IMR-90 (cell line): Measurements from ENCODE around the gene PDZD7.
A peak's percentile ranks its signal among the peaks of the same experiment; 100 is the strongest.

Experiments used
- BHLHE40 ChIP-seq: fragments of 150-350 bp; IDR thresholded peaks from 2 replicates; pipeline ENCODE4 v1.6.1; 2016; ENCODE audit warnings: mild to moderate bottlenecking, low read depth, low read length
- FOS ChIP-seq: fragments of 150-350 bp; IDR thresholded peaks from 2 replicates; pipeline ENCODE4 v1.6.1; 2016; ENCODE audit warnings: low read depth, low read length
- MAZ ChIP-seq: IDR thresholded peaks from 2 replicates; pipeline ENCODE4 v1.6.1; 2012; ENCODE audit warnings: low read depth, mild to moderate bottlenecking, low read length, improper control_type of control experiment, moderate library complexity, borderline replicate concordance
- POLR2A ChIP-seq: IDR thresholded peaks from 2 replicates; pipeline ENCODE4 v1.6.1; 2012; ENCODE audit warnings: mild to moderate bottlenecking, low read depth, low read length
- TF ChIP-seq, protein P1 (sequence below): fragments of 150-350 bp; IDR thresholded peaks from 2 replicates; pipeline ENCODE4 v1.6.1; 2016; ENCODE audit warnings: low read depth, mild to moderate bottlenecking, low read length, moderate library complexity, borderline replicate concordance
- TF ChIP-seq, protein P2 (sequence below): conservative IDR thresholded peaks from 2 replicates; pipeline ENCODE4 v1.5.1; 2012; ENCODE audit warnings: mild to moderate bottlenecking, low read depth, low read length, improper control_type of control experiment

- TF ChIP-seq BHLHE40: no peak
- TF ChIP-seq, protein P1, sequence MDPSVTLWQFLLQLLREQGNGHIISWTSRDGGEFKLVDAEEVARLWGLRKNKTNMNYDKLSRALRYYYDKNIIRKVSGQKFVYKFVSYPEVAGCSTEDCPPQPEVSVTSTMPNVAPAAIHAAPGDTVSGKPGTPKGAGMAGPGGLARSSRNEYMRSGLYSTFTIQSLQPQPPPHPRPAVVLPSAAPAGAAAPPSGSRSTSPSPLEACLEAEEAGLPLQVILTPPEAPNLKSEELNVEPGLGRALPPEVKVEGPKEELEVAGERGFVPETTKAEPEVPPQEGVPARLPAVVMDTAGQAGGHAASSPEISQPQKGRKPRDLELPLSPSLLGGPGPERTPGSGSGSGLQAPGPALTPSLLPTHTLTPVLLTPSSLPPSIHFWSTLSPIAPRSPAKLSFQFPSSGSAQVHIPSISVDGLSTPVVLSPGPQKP: no peak
- TF ChIP-seq, protein P2, sequence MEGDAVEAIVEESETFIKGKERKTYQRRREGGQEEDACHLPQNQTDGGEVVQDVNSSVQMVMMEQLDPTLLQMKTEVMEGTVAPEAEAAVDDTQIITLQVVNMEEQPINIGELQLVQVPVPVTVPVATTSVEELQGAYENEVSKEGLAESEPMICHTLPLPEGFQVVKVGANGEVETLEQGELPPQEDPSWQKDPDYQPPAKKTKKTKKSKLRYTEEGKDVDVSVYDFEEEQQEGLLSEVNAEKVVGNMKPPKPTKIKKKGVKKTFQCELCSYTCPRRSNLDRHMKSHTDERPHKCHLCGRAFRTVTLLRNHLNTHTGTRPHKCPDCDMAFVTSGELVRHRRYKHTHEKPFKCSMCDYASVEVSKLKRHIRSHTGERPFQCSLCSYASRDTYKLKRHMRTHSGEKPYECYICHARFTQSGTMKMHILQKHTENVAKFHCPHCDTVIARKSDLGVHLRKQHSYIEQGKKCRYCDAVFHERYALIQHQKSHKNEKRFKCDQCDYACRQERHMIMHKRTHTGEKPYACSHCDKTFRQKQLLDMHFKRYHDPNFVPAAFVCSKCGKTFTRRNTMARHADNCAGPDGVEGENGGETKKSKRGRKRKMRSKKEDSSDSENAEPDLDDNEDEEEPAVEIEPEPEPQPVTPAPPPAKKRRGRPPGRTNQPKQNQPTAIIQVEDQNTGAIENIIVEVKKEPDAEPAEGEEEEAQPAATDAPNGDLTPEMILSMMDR: no peak
- no peak for TF ChIP-seq POLR2A
- TF ChIP-seq MAZ: peak; percentile 17; the same call in 1 of the 2 replicates
- TF ChIP-seq FOS: no peak
These were observed 30.6 kb downstream of the PDZD7 start for GRCh38 chr10:101000127-101000914.
